Panc1 (cell line): Measurements from ENCODE around the gene CCDC69.

Experiments used
- CTCF ChIP-seq: fragments of 450-650 bp; IDR thresholded peaks from 2 replicates; pipeline ENCODE4 v1.5.1; 2017; ENCODE audit warnings: mild to moderate bottlenecking
- SIN3A ChIP-seq: IDR thresholded peaks from 2 replicates; pipeline ENCODE4 v1.6.1; 2012; ENCODE audit warnings: low read depth, mild to moderate bottlenecking, low read length, moderate library complexity, borderline replicate concordance; ENCODE audit not compliant: insufficient read depth

DNA sequence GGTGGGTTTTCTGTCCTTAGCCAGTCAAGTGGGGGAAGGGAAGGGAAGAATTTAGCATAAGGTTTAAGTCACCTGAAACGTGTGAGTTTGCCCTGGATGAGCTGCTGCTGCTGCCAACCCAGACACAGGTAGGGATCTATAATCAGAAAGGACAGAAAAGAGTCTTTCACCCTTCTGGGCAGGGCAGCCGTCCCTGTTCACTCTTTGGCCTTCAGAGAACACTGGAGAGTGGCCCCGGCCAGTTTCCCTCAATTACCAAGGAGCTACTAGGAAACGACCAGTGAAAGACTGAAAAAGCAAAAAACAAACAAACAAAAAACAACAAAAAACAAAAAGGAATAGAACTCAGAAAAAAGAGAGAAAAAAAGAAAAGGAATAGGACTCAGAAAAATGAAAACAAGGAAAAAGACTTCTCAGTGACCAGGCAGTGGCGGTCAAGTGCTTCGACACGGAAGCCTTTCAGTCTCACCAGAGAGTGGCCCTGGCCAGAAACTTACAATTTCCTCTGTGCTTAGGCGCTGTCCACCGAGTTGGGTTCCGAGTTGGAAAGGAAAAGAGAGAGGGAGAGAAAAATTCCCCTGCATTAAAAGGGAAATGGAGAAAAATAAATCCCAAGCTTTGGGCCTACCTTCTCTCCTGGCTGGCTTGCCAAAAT is 26.6 kb upstream of the CCDC69 start:
- TF ChIP-seq CTCF = no peak
- no peak for TF ChIP-seq SIN3A
